ENCODE measurements around the gene LAMTOR2. TPM values are rescaled to one million over a fixed set of nuclear protein-coding genes. Genes with fewer than 3 reads are reported as not detected.

Gene LAMTOR2
- total RNA-seq, 2 donors from 2014 or later, result 44.2 to 47.5 TPM

DNA sequence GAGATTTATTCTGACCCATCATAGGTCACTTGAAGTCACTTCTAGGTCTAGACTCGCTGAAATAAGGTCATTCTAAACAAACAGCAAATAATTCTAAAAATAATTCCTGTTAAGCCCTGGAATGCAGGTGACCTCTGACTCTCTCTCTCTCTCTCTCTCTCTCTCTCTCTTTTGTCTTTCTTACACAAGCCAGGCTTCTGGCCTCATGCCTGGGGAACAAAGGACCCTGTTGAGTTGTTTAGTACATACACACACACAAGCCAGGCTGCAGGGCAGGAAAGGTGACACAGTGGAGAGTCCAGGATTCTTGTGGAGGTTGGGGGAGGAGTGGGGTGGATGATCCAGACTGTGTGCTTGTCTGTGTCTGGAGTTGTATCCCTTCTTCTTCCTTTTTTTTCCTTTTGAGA lies 31.7 kb downstream of the LAMTOR2 start:
- Histone ChIP-seq H3K27ac (peak overlapping the region in 3 of 4 donors; percentile 13 to 58 (median 54)), H3K4me1 (peaks cover 27% of the 10 kb centered on the region), H3K9me3 (no peaks in the 10 kb centered on the region), H3K4me3 (no peak overlapping the region), H3K36me3 (replicated peaks in 1 of 2; ENCODE audit: insufficient read depth in 1 of 2, low read depth in 2 of 2) (no peaks in the 10 kb centered on the region), H3K27me3 (no peaks in the 10 kb centered on the region)
- WGBS, 2 donors, result 0 to 20% methylated on average over 1 of the region's 1 CpG
- intact Hi-C loops (cut with DNase I), result no loop called here
- ATAC-seq, result peak; percentile 50
- peak in 1 of 3 donors; percentile 21 for TF ChIP-seq POLR2A (IDR thresholded peaks at IDR 0.05)
- TF ChIP-seq, protein P1, sequence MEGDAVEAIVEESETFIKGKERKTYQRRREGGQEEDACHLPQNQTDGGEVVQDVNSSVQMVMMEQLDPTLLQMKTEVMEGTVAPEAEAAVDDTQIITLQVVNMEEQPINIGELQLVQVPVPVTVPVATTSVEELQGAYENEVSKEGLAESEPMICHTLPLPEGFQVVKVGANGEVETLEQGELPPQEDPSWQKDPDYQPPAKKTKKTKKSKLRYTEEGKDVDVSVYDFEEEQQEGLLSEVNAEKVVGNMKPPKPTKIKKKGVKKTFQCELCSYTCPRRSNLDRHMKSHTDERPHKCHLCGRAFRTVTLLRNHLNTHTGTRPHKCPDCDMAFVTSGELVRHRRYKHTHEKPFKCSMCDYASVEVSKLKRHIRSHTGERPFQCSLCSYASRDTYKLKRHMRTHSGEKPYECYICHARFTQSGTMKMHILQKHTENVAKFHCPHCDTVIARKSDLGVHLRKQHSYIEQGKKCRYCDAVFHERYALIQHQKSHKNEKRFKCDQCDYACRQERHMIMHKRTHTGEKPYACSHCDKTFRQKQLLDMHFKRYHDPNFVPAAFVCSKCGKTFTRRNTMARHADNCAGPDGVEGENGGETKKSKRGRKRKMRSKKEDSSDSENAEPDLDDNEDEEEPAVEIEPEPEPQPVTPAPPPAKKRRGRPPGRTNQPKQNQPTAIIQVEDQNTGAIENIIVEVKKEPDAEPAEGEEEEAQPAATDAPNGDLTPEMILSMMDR (IDR thresholded peaks at IDR 0.05), result no peak
- DNase-seq, result peak; percentile 47 to 74 (median 70)

DNA sequence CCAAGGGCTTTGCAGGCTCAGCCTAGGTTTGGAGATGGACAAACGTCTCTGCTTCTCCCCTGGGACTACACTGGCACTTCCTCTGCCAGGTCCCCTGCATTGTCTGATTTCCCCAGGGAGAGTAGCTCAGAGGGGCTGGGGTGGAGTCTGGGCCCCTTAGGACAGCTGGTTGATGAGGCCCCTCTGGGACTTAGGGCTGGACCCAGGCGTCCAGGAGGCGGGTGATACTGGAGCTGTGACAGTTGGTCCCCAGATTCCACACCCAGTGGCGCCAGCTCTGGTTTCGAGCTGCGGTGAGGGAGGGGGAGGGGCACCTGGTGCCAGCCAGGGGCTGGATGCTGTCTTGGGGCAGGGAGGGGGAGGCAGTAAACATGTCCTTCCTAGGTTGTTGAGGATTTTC lies 35.1 kb downstream of the LAMTOR2 start:
- Histone ChIP-seq H3K27me3 (no peaks in the 10 kb centered on the region), H3K9me3 (no peaks in the 10 kb centered on the region), H3K27ac (no peak overlapping the region), H3K4me1 (peaks cover 10% of the 10 kb centered on the region), H3K4me3 (no peak overlapping the region), H3K36me3 (replicated peaks in 1 of 2; ENCODE audit: insufficient read depth in 1 of 2, low read depth in 2 of 2) (no peaks in the 10 kb centered on the region)
- WGBS, 2 donors, result 41 to 57% methylated on average over 4 to 6 of the region's 6 CpGs
- no peak for TF ChIP-seq POLR2A (IDR thresholded peaks at IDR 0.05)
- TF ChIP-seq, protein P1 (IDR thresholded peaks at IDR 0.05), result no peak
- no peak for DNase-seq
- ATAC-seq, result no peak
- intact Hi-C loops (cut with DNase I), result loop anchor here (5.0 kb wide), 1 partner anchor 133 kb away; no protein-coding TSS in a partner anchor

DNA sequence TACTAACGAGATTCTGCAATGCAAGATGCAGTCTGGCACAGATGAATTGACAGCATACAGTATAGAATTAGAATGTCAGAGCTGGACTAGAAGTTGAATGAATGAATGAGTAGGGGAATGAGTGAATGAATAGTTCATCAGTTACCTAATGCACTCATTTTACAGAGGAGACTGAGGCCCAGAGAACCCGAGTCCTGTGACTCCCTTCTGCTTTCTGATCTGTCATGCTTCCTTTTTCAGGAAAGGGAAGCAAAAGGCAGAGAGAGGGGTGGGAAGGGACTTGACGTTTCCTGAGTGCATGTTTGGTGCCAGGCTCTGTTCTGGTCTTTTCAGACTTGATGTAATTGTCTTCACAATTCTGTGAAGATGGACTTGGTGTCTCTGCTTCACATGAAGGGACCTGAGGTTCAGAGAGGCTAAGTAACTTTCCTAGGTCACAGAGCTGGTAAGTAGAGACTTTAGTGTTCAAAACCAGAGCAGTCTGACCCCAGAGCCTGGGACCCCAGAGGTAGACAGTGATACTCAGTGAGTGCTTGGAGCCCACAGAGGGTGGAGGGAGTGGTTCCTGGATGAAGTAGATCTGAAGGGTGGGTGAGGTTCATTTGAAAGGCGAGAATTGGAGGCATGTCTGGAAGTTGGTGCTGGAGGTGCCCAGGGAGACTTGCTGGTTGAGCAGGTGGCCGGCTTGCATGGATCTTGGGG lies 35.7 kb downstream of the LAMTOR2 start:
- no peak for TF ChIP-seq POLR2A (IDR thresholded peaks at IDR 0.05)
- TF ChIP-seq, protein P1 (IDR thresholded peaks at IDR 0.05), result no peak
- no peak for ATAC-seq

DNA sequence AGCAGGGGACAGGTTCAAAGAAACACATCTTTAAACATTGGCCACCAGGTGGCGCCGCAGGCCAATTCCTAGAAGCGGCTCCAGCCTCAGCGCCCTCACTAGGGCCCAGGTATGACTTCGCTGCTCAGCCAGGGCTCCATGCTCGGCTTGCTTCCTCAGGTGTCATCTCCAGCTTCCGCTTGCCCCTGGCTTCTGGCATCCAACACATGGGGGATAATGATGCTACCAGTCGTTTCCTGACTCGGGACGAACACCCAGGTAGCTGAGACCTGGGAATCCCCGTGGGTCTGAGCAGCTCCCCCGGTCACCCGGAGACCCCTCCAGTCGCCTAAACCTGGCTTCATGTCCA lies 36.2 kb downstream of the LAMTOR2 start:
- H3K27me3 ChIP-seq, result no peaks in the 10 kb centered on the region
- 36 to 100% methylated on average over 1 to 14 of the region's 14 CpGs for WGBS, 2 donors
- peak; percentile 88 to 94 (median 92) for DNase-seq
- no peak overlapping the region for H3K27ac ChIP-seq
- no peaks in the 10 kb centered on the region for H3K9me3 ChIP-seq
- peaks cover 10% of the 10 kb centered on the region for H3K4me1 ChIP-seq
- TF ChIP-seq POLR2A (IDR thresholded peaks at IDR 0.05), result no peak
- TF ChIP-seq, protein P1 (IDR thresholded peaks at IDR 0.05), result peak; percentile 71 to 89 (median 87)
- ATAC-seq, result peak; percentile 88
- no peaks in the 10 kb centered on the region for H3K36me3 ChIP-seq (replicated peaks in 1 of 2; ENCODE audit: insufficient read depth in 1 of 2, low read depth in 2 of 2)
- no peak overlapping the region for H3K4me3 ChIP-seq
- intact Hi-C loops (cut with DNase I), result loop anchor here (5.0 kb wide), 1 partner anchor 131 kb away; no protein-coding TSS in a partner anchor

More for the DNA sequence above, 35.7 kb downstream of the LAMTOR2 start:
- H3K27ac ChIP-seq, result no peak overlapping the region
- H3K36me3 ChIP-seq (replicated peaks in 1 of 2; ENCODE audit: insufficient read depth in 1 of 2, low read depth in 2 of 2), result no peaks in the 10 kb centered on the region
- intact Hi-C loops (cut with DNase I), result loop anchor here (5.0 kb wide), 1 partner anchor 132 kb away; no protein-coding TSS in a partner anchor
- WGBS, 2 donors, result 26 to 37% methylated on average over 5 of the region's 5 CpGs
- no peaks in the 10 kb centered on the region for H3K9me3 ChIP-seq
- DNase-seq, result peak in 1 of 4 donors; percentile 35
- H3K4me1 ChIP-seq, result peaks cover 10% of the 10 kb centered on the region
- no peak overlapping the region for H3K4me3 ChIP-seq
- no peaks in the 10 kb centered on the region for H3K27me3 ChIP-seq
